Muscle layer of colon (tissue), 2 donors: ENCODE data around the gene L2HGDH.
A peak's percentile ranks its signal among the peaks of the same experiment; 100 is the strongest.

Experiments
- H3K27ac ChIP-seq: one replicate; pipeline ENCODE4 v1.7.0; 2013; ENCODE audit warnings: low read depth, mild to moderate bottlenecking, low read length, moderate library complexity
- H3K27me3 ChIP-seq, 2 donors: one replicate each; pipeline ENCODE4 v1.7.0; 2013; ENCODE audit warnings: low read length in 2 of 2, mild to moderate bottlenecking in 2 of 2; ENCODE audit not compliant: insufficient read depth in 2 of 2, control insufficient read depth in 1 of 2
- H3K36me3 ChIP-seq: one replicate; pipeline ENCODE4 v1.7.0; 2013; ENCODE audit warnings: mild to moderate bottlenecking, low read length; ENCODE audit not compliant: insufficient read depth
- H3K4me1 ChIP-seq: one replicate; pipeline ENCODE4 v1.7.0; 2013; ENCODE audit warnings: mild to moderate bottlenecking, low read length; ENCODE audit not compliant: insufficient read depth
- H3K4me3 ChIP-seq, 2 donors: one replicate each; pipeline ENCODE4 v1.7.0; 2013; ENCODE audit warnings: low read length in 2 of 2, low read depth in 1 of 2, mild to moderate bottlenecking in 1 of 2, moderate library complexity in 1 of 2
- H3K9ac ChIP-seq: one replicate; pipeline ENCODE4 v1.7.0; 2013; ENCODE audit warnings: low read length
- H3K9me3 ChIP-seq: one replicate; pipeline ENCODE4 v1.7.0; 2013; ENCODE audit warnings: mild to moderate bottlenecking, low read length
- donor health status: abdominal sarcoma.
- donor health status: Adenocarcinoma of cecum.

The L2HGDH gene

DNA sequence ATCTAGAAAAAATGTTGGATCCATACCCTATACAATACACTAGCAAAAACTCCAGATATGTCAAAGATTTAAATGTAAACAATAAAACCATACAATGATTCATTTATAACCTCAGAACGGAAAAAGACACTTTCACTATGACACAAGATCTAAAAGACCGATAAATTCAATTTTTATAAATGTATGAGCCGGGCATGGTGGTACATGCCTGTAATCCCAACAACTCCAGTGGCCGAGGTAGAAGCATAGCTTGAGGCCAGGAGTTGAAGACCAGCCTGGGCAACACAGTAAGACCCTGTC is 78.1 kb downstream of the L2HGDH start:
- Histone ChIP-seq H3K27ac (no peak overlapping the region), H3K4me1 (peaks cover 21% of the 10 kb centered on the region), H3K9me3 (no peaks in the 10 kb centered on the region), H3K9ac (no peak overlapping the region), H3K27me3 (no peaks in the 10 kb centered on the region), H3K4me3 (no peak overlapping the region), H3K36me3 (no peaks in the 10 kb centered on the region)

- Histone ChIP-seq H3K9me3 (no peaks in the 10 kb centered on the region), H3K27ac (peak overlapping the region; percentile 21), H3K4me3 (no peak overlapping the region), H3K4me1 (peaks cover 26% of the 10 kb centered on the region), H3K27me3 (no peaks in the 10 kb centered on the region), H3K36me3 (no peaks in the 10 kb centered on the region), H3K9ac (no peak overlapping the region)
Measured at GRCh38 chr14:50233166-50233950, 78.7 kb downstream of the L2HGDH start.

DNA sequence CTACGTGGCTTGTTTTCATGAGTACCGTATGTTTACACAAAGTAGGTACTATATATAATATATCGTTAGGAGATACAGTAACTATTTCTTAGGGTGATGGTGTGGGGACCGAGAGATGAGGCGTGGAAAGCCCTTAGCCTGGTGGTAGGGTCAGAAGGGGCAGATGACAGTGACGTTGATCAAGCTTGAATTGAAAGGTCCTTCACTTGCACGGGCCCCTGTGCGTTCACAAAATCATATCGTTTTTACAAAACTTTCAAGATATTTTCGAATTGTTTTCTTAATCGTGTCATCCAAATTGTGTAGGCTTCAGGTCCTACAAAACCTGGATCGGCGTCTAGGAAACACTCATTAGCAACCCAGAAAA is 79.8 kb downstream of the L2HGDH start:
- H3K4me3 ChIP-seq: peak overlapping the region; percentile 68 to 78
- peak overlapping the region; percentile 61 for H3K9ac ChIP-seq
- peaks cover 27% of the 10 kb centered on the region for H3K4me1 ChIP-seq
- H3K27ac ChIP-seq: peak overlapping the region; percentile 96
- H3K27me3 ChIP-seq: no peaks in the 10 kb centered on the region
- no peaks in the 10 kb centered on the region for H3K36me3 ChIP-seq
- H3K9me3 ChIP-seq: no peaks in the 10 kb centered on the region

DNA sequence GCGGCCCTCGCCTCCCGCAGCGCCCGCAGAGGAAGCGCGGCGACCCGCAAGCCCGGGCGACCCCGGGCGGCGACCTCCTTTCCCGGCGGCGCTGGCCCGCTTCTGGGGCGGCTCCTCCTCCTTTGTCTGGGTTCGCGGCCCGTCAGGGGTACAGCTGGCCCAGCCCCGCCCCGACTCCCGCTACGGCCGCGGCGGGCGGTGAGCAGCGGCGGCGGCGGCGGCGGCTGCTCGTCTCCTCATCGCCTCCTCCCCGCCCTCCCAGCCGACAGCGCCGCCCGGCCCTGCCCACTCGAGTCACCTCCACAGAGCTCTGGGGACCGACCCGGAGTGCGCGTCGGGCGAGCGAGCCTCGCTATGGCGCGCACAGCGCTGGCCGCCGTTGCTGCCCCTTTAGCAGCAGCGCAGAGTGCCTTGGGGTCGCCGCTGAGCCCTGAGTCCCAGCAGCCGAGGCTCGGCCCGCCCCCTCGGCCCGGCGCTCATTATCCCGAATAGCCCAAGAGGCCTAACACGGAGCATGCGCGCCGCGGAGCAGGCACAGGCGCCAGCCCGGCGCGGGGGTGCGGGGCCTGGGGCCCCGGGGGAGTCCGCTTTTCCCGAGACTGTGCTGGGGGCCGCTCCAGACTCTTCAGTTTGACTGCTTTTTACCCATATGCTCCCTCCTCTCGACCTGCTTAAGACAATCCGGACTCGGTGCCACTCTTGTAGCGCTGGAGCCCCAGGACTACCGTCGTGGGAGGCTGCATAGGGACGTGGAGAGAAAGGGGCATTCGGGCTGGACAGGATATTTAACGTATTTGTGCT is 80.4 kb downstream of the L2HGDH start, which contains the start of gene SOS2:
SOS2 (minus strand) TSS at position 104 of the 801 bp plus-strand sequence. CDS start 295 bp downstream, outside the sequence.
- H3K4me1 ChIP-seq: peaks cover 30% of the 10 kb centered on the region

DNA sequence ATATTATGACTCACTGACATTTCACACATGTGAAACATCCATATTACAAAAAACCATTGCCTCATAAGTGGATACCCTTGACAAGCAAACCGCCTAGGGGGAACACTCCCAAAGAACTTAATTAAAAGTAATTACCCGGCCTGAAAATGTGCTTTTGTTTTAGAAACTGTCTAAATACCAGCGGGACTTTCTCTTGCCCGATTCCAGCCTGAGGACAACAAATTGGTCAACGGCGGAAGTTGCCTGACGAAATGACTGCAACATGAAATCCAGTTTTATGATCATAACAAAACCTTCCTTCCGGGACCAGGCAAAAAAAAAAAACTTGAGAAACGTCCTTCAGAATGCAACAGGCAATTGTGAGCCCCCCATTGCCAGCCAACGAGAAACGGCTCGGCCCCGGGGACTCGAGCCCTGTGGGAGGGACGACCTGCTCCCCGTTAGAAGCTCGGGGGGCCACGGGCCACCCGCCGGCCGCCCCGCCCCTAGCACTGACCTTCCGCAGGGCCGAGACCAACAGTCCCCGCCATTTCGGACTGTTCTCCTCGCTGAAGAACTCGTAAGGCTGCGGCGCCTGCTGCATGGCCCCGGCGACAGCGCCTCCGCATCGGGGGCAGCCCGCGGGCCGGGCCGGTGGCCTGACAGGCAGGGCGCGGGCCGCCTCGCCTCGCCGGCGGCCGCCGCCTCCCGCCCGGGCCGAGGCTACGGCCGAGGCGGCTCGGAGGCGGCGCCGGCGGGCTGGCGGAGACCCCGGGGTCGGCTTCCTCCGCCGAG is 81.1 kb downstream of the L2HGDH start:
- Histone ChIP-seq H3K4me3 (peak overlapping the region; percentile 66 to 96), H3K9ac (peak overlapping the region; percentile 86), H3K27me3 (no peaks in the 10 kb centered on the region), H3K27ac (peak overlapping the region; percentile 96), H3K36me3 (no peaks in the 10 kb centered on the region), H3K9me3 (no peaks in the 10 kb centered on the region), H3K4me1 (peaks cover 38% of the 10 kb centered on the region)

More for the DNA sequence above, 80.4 kb downstream of the L2HGDH start, which contains the start of gene SOS2:
- H3K9ac ChIP-seq: peak within 1 kb of the TSS; percentile 86
- H3K27me3 ChIP-seq: no peaks in the 10 kb centered on the region
- H3K27ac ChIP-seq: peak within 1 kb of the TSS; percentile 96
- peak within 1 kb of the TSS; percentile 68 to 96 for H3K4me3 ChIP-seq
- H3K36me3 ChIP-seq: no peaks in the 10 kb centered on the region
- no peaks in the 10 kb centered on the region for H3K9me3 ChIP-seq

DNA sequence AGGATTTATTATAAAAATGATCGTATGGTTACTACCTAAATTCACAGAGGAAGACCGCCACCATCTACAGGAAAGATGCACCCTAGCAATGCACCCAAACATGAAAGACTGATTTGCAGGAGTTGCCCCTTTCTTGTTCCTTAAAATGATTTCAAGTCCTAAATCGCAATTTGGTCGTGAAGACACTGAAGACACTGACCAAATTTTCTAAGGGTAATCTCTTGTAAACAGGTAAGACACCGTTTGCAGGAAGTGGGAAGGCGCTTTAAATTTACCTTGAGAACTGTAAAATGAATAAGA is 81.7 kb downstream of the L2HGDH start:
- Histone ChIP-seq H3K36me3 (no peaks in the 10 kb centered on the region), H3K27ac (peak overlapping the region; percentile 79), H3K9ac (peak overlapping the region; percentile 86), H3K4me1 (peaks cover 43% of the 10 kb centered on the region), H3K27me3 (no peaks in the 10 kb centered on the region), H3K9me3 (no peaks in the 10 kb centered on the region), H3K4me3 (peak overlapping the region; percentile 66 to 96)

GRCh38 chr14:50229681-50230080 is 82.3 kb downstream of the L2HGDH start:
- H3K27ac ChIP-seq: peak overlapping the region; percentile 35
- H3K9me3 ChIP-seq: no peaks in the 10 kb centered on the region
- peak overlapping the region; percentile 86 for H3K9ac ChIP-seq
- peaks cover 46% of the 10 kb centered on the region for H3K4me1 ChIP-seq
- H3K27me3 ChIP-seq: no peaks in the 10 kb centered on the region
- H3K4me3 ChIP-seq: peak overlapping the region in 1 of 2 donors; percentile 66
- no peaks in the 10 kb centered on the region for H3K36me3 ChIP-seq

DNA sequence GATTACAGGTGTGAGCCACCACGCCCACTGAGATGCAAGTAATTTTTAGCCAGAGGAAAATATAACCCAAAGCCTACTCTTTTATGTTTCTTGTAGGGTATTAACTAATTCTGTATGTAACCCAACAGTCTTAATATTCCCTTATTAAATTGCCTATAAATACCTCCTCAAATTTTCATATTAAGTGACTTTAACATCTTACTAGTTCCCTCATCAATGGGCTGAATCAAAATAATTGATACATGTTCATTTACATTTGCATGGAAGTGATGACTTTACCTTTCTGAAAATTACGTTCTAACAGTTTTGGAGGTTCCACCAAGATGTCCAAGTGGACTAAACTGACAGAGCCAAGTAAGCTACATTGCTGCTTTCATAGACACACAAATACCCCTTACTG is 83.7 kb downstream of the L2HGDH start:
- no peak overlapping the region for H3K27ac ChIP-seq
- no peak overlapping the region for H3K4me3 ChIP-seq
- no peaks in the 10 kb centered on the region for H3K36me3 ChIP-seq
- H3K4me1 ChIP-seq: peaks cover 46% of the 10 kb centered on the region
- H3K9ac ChIP-seq: no peak overlapping the region
- no peaks in the 10 kb centered on the region for H3K9me3 ChIP-seq
- H3K27me3 ChIP-seq: no peaks in the 10 kb centered on the region

DNA sequence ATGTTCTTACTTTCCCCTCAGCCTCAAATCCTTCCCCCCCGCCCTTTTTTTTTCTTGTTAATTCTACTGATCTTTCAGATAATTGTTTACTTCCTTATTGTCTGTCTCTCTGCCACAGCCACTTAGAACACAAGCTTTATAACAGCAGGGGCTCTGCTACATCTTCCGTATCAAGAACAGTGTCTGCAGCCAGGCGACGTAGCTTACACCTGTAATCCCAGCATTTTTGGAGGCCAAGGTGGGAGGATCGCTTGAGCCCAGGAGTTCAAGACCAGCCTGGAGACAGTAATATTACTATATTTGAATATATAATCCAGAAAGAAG is 86.1 kb downstream of the L2HGDH start:
- H3K27ac ChIP-seq: peak overlapping the region; percentile 8
- H3K4me1 ChIP-seq: peaks cover 47% of the 10 kb centered on the region
- no peak overlapping the region for H3K9ac ChIP-seq

GRCh38 chr14:50225067-50225973 is 86.7 kb downstream of the L2HGDH start:
- Histone ChIP-seq H3K4me1 (peaks cover 53% of the 10 kb centered on the region), H3K4me3 (no peak overlapping the region)

More for the DNA sequence above, 86.1 kb downstream of the L2HGDH start:
- Histone ChIP-seq H3K4me3 (no peak overlapping the region), H3K27me3 (no peaks in the 10 kb centered on the region), H3K9me3 (no peaks in the 10 kb centered on the region), H3K36me3 (no peaks in the 10 kb centered on the region)

More at GRCh38 chr14:50225067-50225973, 86.7 kb downstream of the L2HGDH start:
- Histone ChIP-seq H3K27ac (peak overlapping the region; percentile 8), H3K27me3 (no peaks in the 10 kb centered on the region), H3K9ac (no peak overlapping the region), H3K36me3 (no peaks in the 10 kb centered on the region), H3K9me3 (no peaks in the 10 kb centered on the region)
